Activated CD8-positive, alpha-beta memory T cell treated with anti-CD3 and anti-CD28 coated beads, Interleukin-2, amount 50 U/mL, for 24 hours (primary cell): ENCODE data around the gene INO80C.

Experiments used
- DNase-seq: peaks from one replicate; pipeline ENCODE4 v3.0.0-alpha.2; 2020; ENCODE audit errors: extremely low read depth

Gene INO80C

GRCh38 chr18:35513181-35513936 is 15.6 kb upstream of the INO80C start:
- no peak for DNase-seq

- no peak for DNase-seq
These were observed 15.0 kb upstream of the INO80C start for GRCh38 chr18:35512761-35513160.

GRCh38 chr18:35511833-35512232 is 14.1 kb upstream of the INO80C start:
- no peak for DNase-seq

GRCh38 chr18:35511428-35511827 is 13.7 kb upstream of the INO80C start:
- no peak for DNase-seq

GRCh38 chr18:35510076-35510651 is 12.4 kb upstream of the INO80C start:
- DNase-seq, result no peak

- DNase-seq, result no peak
These were observed 11.1 kb upstream of the INO80C start for GRCh38 chr18:35508746-35509338.

- no peak for DNase-seq
These were observed 10.3 kb upstream of the INO80C start for GRCh38 chr18:35508030-35508429.

GRCh38 chr18:35507623-35508022 is 9.9 kb upstream of the INO80C start:
- DNase-seq, result no peak

GRCh38 chr18:35507192-35507591 is 9.4 kb upstream of the INO80C start:
- no peak for DNase-seq

GRCh38 chr18:35506024-35506712 is 8.4 kb upstream of the INO80C start:
- DNase-seq, result no peak

GRCh38 chr18:35504996-35505395 is 7.2 kb upstream of the INO80C start:
- no peak for DNase-seq

GRCh38 chr18:35502052-35502451 is 4.3 kb upstream of the INO80C start:
- no peak for DNase-seq

- no peak for DNase-seq
These were observed 3.6 kb upstream of the INO80C start for GRCh38 chr18:35501369-35501768.

- DNase-seq, result no peak
These were observed 2.4 kb upstream of the INO80C start for GRCh38 chr18:35500113-35500512.

GRCh38 chr18:35497027-35497369 is 762 bp downstream of the INO80C start:
- no peak for DNase-seq

GRCh38 chr18:35495536-35496314 is 2.0 kb downstream of the INO80C start:
- no peak for DNase-seq

GRCh38 chr18:35494251-35495220 is 3.2 kb downstream of the INO80C start:
- DNase-seq, result no peak

GRCh38 chr18:35491700-35492077 is 6.1 kb downstream of the INO80C start:
- no peak for DNase-seq

GRCh38 chr18:35490894-35491699 is 6.7 kb downstream of the INO80C start:
- DNase-seq, result no peak

- no peak for DNase-seq
These were observed 7.8 kb downstream of the INO80C start for GRCh38 chr18:35489913-35490490.
